Measurements from ENCODE around the gene SCAF1.

DNA sequence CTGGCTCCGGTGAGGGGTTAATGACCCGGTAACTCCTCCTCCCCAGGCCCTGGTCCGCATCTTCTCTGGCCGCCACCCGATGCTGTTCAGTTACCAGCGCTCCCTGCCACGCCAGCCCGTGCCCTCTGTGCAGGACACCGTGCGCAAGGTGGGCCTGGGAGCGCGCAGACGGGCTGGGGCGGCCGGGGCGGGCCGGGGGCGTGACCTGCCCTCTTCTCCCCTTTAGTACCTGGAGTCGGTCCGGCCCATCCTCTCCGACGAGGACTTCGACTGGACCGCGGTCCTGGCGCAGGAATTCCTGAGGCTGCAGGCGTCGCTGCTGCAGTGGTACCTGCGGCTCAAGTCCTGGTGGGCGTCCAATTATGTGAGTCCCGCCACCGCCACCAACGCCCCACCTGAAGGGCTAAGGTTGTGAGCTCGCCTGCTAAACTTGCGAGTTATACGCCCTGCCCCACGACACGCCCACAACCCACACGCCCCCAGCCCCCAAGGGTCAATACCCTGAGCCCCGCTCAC is 59.3 kb downstream of the SCAF1 start:
- TF ChIP-seq, protein P1, sequence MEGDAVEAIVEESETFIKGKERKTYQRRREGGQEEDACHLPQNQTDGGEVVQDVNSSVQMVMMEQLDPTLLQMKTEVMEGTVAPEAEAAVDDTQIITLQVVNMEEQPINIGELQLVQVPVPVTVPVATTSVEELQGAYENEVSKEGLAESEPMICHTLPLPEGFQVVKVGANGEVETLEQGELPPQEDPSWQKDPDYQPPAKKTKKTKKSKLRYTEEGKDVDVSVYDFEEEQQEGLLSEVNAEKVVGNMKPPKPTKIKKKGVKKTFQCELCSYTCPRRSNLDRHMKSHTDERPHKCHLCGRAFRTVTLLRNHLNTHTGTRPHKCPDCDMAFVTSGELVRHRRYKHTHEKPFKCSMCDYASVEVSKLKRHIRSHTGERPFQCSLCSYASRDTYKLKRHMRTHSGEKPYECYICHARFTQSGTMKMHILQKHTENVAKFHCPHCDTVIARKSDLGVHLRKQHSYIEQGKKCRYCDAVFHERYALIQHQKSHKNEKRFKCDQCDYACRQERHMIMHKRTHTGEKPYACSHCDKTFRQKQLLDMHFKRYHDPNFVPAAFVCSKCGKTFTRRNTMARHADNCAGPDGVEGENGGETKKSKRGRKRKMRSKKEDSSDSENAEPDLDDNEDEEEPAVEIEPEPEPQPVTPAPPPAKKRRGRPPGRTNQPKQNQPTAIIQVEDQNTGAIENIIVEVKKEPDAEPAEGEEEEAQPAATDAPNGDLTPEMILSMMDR (IDR thresholded peaks at IDR 0.05 in 2 of 3, conservative IDR thresholded peaks at IDR 0.05 in 1 of 3; ENCODE audit: control insufficient read depth in 2 of 3, extremely low read depth in 1 of 3, insufficient read depth in 1 of 3, low read depth in 3 of 3, low read length in 3 of 3) = no peak
- TF ChIP-seq POLR2A (IDR thresholded peaks at IDR 0.05; ENCODE audit: low read depth, low read length) (no peak), RFX5 (IDR thresholded peaks at IDR 0.05; ENCODE audit: low read depth, low read length) (no peak), POLR2AphosphoS5 (IDR thresholded peaks at IDR 0.05; ENCODE audit: low read length) (no peak), RAD21 (IDR thresholded peaks at IDR 0.05; ENCODE audit: insufficient read depth, low read depth, low read length) (no peak), ZZZ3 (IDR thresholded peaks at IDR 0.05; ENCODE audit: control insufficient read depth, insufficient read length, low read depth) (no peak)
- TF ChIP-seq, protein P2, sequence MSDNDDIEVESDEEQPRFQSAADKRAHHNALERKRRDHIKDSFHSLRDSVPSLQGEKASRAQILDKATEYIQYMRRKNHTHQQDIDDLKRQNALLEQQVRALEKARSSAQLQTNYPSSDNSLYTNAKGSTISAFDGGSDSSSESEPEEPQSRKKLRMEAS (IDR thresholded peaks at IDR 0.05; ENCODE audit: low read depth, low read length) = no peak
- TF ChIP-seq, protein P3, sequence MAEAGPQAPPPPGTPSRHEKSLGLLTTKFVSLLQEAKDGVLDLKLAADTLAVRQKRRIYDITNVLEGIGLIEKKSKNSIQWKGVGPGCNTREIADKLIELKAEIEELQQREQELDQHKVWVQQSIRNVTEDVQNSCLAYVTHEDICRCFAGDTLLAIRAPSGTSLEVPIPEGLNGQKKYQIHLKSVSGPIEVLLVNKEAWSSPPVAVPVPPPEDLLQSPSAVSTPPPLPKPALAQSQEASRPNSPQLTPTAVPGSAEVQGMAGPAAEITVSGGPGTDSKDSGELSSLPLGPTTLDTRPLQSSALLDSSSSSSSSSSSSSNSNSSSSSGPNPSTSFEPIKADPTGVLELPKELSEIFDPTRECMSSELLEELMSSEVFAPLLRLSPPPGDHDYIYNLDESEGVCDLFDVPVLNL (IDR thresholded peaks at IDR 0.05; ENCODE audit: low read depth, low read length) = no peak
- TF ChIP-seq, protein P4, sequence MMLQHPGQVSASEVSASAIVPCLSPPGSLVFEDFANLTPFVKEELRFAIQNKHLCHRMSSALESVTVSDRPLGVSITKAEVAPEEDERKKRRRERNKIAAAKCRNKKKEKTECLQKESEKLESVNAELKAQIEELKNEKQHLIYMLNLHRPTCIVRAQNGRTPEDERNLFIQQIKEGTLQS (IDR thresholded peaks at IDR 0.05; ENCODE audit: borderline replicate concordance, extremely low read depth, low read depth, low read length) = no peak
- TF ChIP-seq, protein P5, sequence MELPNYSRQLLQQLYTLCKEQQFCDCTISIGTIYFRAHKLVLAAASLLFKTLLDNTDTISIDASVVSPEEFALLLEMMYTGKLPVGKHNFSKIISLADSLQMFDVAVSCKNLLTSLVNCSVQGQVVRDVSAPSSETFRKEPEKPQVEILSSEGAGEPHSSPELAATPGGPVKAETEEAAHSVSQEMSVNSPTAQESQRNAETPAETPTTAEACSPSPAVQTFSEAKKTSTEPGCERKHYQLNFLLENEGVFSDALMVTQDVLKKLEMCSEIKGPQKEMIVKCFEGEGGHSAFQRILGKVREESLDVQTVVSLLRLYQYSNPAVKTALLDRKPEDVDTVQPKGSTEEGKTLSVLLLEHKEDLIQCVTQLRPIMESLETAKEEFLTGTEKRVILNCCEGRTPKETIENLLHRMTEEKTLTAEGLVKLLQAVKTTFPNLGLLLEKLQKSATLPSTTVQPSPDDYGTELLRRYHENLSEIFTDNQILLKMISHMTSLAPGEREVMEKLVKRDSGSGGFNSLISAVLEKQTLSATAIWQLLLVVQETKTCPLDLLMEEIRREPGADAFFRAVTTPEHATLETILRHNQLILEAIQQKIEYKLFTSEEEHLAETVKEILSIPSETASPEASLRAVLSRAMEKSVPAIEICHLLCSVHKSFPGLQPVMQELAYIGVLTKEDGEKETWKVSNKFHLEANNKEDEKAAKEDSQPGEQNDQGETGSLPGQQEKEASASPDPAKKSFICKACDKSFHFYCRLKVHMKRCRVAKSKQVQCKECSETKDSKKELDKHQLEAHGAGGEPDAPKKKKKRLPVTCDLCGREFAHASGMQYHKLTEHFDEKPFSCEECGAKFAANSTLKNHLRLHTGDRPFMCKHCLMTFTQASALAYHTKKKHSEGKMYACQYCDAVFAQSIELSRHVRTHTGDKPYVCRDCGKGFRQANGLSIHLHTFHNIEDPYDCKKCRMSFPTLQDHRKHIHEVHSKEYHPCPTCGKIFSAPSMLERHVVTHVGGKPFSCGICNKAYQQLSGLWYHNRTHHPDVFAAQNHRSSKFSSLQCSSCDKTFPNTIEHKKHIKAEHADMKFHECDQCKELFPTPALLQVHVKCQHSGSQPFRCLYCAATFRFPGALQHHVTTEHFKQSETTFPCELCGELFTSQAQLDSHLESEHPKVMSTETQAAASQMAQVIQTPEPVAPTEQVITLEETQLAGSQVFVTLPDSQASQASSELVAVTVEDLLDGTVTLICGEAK (IDR thresholded peaks at IDR 0.05; ENCODE audit: borderline replicate concordance) = no peak
